K562 (cell line): ENCODE measurements around the gene KANK4. TPM values are rescaled to one million over a fixed set of nuclear protein-coding genes. Genes with fewer than 3 reads are reported as not detected.

Experiments used
- ID3 ChIP-seq, 2 experiments: fragments of 250-450 bp in 1 of 2; fragments of 450-650 bp in 1 of 2; sonication (Bioruptor Pico) in 1 of 2; IDR thresholded peaks; 2 replicates each; pipeline versions ENCODE4 v1.6.1 to v1.8.0; 2016 to 2021; ENCODE audit warnings: mild to moderate bottlenecking in 2 of 2, moderate library complexity in 2 of 2, missing compliant biosample characterization in 1 of 2, missing genetic modification characterization in 1 of 2
- PHB2 ChIP-seq: fragments of 450-650 bp; IDR thresholded peaks from 2 replicates; pipeline ENCODE4 v1.6.1; 2017; ENCODE audit warnings: low read depth
- RREB1 ChIP-seq: fragments of 250-450 bp; sonication (Bioruptor Pico); IDR thresholded peaks from 2 replicates; pipeline ENCODE4 v1.4.0; 2020
- SIN3A ChIP-seq, 2 experiments: fragments of 150-350 bp in 1 of 2; IDR thresholded peaks; 2 replicates each; pipeline ENCODE4 v1.6.1; 2011 to 2016; ENCODE audit warnings: borderline replicate concordance in 2 of 2, low read depth in 2 of 2, low read length in 2 of 2, mild to moderate bottlenecking in 2 of 2, moderate library complexity in 2 of 2; ENCODE audit not compliant: control insufficient read depth in 1 of 2
- STAT5B ChIP-seq: fragments of 250-450 bp; sonication (Bioruptor Pico); IDR thresholded peaks from 2 replicates; pipeline ENCODE4 v1.8.0; 2021; ENCODE audit warnings: mild to moderate bottlenecking, inconsistent platforms
- polyA plus RNA-seq, 8 experiments: library from polyadenylated mRNA; depleted of rRNA in 4 of 8; stranded (reverse) in 5 of 8; unstranded in 3 of 8; fragments of >200 nt; fragmentation: Nextera tagmentation in 2 of 8; fragmentation: Illumina TruSeq in 1 of 8; extraction: Ambion mirVana in 2 of 8; extraction: Trizol in 1 of 8; gene quantifications; 2 replicates each; pipeline versions ENCODE4 v1.2.1 to v1.2.3, GENCODE V29; 2011 to 2014; ENCODE audit warnings: inconsistent platforms in 1 of 8, missing spikeins in 1 of 8
- total RNA-seq, 7 experiments: library from RNA; depleted of rRNA in 6 of 7; stranded (reverse); fragments of >200 nt in 6 of 7; fragmentation: Illumina TruSeq in 2 of 7; extraction: Trizol in 2 of 7; gene quantifications; 2 replicates each; pipeline versions ENCODE4 v1.2.1 to v1.2.3, GENCODE V29; 2011 to 2021; ENCODE audit warnings: low replicate concordance in 1 of 7
- TF ChIP-seq, protein P1 (sequence below): sonication (generic); formaldehyde crosslinking; IDR thresholded peaks from 2 replicates; pipeline ENCODE4 v1.9.0; 2022; ENCODE audit warnings: mild to moderate bottlenecking, missing genetic modification reagents

KANK4 gene
- total and polyA plus RNA-seq, 9 of the 15 experiments (the other 6 are each of a cell fraction or from before 2014, with no cell fraction given): not detected

DNA sequence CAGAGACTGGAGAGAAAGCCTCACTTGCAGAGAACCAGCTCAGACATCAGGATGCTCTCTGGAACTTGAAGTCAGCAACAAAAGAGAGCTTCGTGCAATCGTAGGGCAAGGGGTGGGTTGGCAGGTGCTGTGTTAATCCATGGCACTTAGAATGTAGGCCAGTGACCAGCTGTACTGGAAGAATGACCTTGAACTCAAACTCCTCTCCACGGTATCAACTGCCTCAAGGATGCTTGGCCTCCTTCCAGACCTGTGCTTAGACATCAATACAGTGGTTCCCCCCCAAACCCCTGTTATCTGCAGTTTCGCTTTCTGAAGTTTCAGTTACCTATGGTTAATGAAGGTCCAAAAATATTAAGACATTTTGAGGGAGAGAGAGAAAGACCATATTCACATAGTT lies 6.5 kb downstream of the KANK4 start (continued):
- TF ChIP-seq ID3 (CRISPR knock-in tag; IDR thresholded peaks at IDR 0.05) (no peak), ID3 (tag; IDR thresholded peaks at IDR 0.05) (no peak), STAT5B (CRISPR knock-in tag) (no peak), RREB1 (CRISPR knock-in tag) (no peak), SIN3A (IDR thresholded peaks at IDR 0.05; ENCODE audit: borderline replicate concordance in 2 of 2, control insufficient read depth in 1 of 2, low read depth in 2 of 2, low read length in 2 of 2) (no peak), PHB2 (no peak)
- TF ChIP-seq, protein P1, sequence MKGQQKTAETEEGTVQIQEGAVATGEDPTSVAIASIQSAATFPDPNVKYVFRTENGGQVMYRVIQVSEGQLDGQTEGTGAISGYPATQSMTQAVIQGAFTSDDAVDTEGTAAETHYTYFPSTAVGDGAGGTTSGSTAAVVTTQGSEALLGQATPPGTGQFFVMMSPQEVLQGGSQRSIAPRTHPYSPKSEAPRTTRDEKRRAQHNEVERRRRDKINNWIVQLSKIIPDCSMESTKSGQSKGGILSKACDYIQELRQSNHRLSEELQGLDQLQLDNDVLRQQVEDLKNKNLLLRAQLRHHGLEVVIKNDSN (CRISPR knock-in tag): no peak
